ENCODE results near the gene STON2. TPM values are rescaled to one million over a fixed set of nuclear protein-coding genes. Genes with fewer than 3 reads are reported as not detected.

Gene STON2
- total and polyA plus RNA-seq, 8 donors: 8.4 to 46.7 (median 12.3) TPM

DNA sequence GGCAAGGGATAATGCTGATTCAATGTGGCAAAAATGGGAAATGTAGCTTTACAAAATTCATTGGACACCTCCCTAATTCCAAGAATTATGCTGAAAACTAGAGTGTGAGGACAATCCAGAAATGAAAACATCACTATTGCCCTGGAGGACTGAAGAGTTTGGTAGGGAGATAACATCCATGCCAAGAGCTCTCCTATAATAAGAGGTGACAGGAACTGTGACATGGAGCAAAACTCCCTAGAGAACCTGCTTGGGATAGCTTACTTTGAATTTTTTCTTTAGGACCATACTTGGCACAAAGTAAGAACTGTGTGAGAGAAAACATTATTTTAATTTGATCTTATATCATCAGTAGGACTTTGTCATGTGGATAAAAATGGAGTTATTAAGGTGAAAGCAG is 48.9 kb downstream of the STON2 start:
- no peak overlapping the region for H3K4me3 ChIP-seq
- H3K9me3 ChIP-seq: peaks cover 0 to 14% of the 10 kb centered on the region in 2 donors
- no peaks in the 10 kb centered on the region for H3K27me3 ChIP-seq
- H3K4me1 ChIP-seq: no peaks in the 10 kb centered on the region
- TF ChIP-seq, protein P1, sequence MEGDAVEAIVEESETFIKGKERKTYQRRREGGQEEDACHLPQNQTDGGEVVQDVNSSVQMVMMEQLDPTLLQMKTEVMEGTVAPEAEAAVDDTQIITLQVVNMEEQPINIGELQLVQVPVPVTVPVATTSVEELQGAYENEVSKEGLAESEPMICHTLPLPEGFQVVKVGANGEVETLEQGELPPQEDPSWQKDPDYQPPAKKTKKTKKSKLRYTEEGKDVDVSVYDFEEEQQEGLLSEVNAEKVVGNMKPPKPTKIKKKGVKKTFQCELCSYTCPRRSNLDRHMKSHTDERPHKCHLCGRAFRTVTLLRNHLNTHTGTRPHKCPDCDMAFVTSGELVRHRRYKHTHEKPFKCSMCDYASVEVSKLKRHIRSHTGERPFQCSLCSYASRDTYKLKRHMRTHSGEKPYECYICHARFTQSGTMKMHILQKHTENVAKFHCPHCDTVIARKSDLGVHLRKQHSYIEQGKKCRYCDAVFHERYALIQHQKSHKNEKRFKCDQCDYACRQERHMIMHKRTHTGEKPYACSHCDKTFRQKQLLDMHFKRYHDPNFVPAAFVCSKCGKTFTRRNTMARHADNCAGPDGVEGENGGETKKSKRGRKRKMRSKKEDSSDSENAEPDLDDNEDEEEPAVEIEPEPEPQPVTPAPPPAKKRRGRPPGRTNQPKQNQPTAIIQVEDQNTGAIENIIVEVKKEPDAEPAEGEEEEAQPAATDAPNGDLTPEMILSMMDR (IDR thresholded peaks at IDR 0.05): no peak
- H3K36me3 ChIP-seq: no peaks in the 10 kb centered on the region
- intact Hi-C loops (cut with DNase I): no loop called here
- ATAC-seq (no peak), DNase-seq (no peak)
- H3K27ac ChIP-seq: no peak overlapping the region

DNA sequence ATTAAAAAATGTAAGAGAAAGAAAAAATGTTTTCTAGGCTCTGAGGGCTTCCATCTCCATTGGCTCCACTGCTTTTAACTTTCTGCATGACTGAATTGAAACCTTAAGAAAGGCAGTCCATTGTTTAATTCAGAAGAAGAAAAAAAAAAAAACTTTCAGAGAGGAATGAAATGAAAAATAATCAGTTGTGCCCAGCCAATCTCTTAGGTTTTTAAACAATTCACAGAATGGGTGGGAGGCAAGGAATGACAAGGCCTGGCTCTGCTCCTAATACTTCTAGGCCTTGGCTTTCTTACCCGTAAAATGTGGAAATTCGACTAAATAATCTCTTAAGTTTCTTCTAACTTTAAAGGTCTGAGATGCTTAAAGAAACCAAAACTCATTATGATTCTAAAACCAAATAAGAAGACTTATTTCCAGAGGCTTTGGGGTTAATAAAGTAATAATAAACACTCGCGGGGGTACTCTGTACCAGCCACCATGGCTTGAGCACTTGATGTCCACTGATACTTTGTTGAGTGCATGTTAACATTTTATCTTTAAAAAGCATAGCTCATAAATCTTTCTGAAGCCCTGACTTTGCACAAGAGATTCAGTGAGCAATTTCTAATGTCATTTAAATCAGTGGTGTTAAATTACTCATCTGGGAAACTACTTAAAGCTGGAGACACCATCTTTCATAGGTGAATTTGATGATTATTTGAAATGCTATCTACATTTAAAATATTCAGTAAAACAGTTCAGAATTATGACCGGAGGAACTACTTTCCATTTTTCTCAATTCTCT is 49.6 kb downstream of the STON2 start:
- H3K4me1 ChIP-seq: no peaks in the 10 kb centered on the region
- H3K9me3 ChIP-seq: peaks cover 0 to 14% of the 10 kb centered on the region in 2 donors
- intact Hi-C loops (cut with DNase I): no loop called here
- ATAC-seq (no peak), DNase-seq (no peak)
- H3K27ac ChIP-seq: no peak overlapping the region
- H3K36me3 ChIP-seq: no peaks in the 10 kb centered on the region
- no peaks in the 10 kb centered on the region for H3K27me3 ChIP-seq
- TF ChIP-seq, protein P1 (IDR thresholded peaks at IDR 0.05): no peak
- H3K4me3 ChIP-seq: no peak overlapping the region

DNA sequence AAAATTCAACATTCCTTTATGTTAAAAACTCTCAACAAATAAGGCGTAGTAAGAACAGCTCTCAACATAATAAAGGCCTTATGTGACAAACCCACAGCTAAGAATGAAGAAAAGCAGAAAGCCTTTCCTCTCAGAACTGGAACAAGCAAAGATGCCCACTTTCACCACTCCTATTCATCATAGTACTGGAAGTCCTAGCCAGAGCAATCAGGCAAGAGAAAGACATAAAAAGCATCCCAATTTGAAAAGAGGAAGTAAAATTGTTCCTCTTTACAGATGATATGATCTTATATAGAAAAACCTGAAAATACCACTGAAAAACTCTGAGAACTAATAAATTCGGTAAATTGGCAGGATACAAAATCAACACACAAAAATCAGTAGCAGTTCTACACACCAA is 52.1 kb downstream of the STON2 start:
- DNase-seq (no peak), ATAC-seq (no peak)
- H3K27ac ChIP-seq: no peak overlapping the region
- H3K27me3 ChIP-seq: no peaks in the 10 kb centered on the region
- H3K9me3 ChIP-seq: no peaks in the 10 kb centered on the region
- TF ChIP-seq, protein P1 (IDR thresholded peaks at IDR 0.05): no peak
- no peaks in the 10 kb centered on the region for H3K36me3 ChIP-seq
- no peaks in the 10 kb centered on the region for H3K4me1 ChIP-seq
- intact Hi-C loops (cut with DNase I): no loop called here
- H3K4me3 ChIP-seq: no peak overlapping the region

DNA sequence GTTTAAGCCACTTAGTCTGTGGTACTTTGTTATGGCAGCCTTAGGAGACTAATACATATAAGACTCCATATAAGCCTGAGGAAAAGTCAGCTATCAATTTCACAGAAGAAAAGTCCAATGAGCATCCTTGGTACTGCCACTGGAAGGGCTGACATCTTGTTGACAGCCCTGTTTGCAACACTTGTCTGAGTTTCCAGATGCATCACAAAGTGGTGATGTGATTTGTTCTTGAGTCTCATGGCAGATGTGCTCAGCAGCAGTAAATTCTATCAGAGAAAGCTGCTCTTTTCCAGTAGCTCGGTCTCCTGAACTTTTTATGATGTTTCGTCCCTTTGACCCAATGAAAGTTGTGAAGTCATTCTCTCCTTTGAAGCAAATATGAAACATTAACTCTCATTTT is 54.3 kb downstream of the STON2 start:
- H3K27ac ChIP-seq: no peak overlapping the region
- TF ChIP-seq, protein P1 (IDR thresholded peaks at IDR 0.05): no peak
- peaks cover 0 to 6% of the 10 kb centered on the region in 2 donors for H3K27me3 ChIP-seq
- DNase-seq (no peak), ATAC-seq (no peak)
- H3K4me1 ChIP-seq: peaks cover 0 to 3% of the 10 kb centered on the region in 2 donors
- intact Hi-C loops (cut with DNase I): no loop called here
- no peaks in the 10 kb centered on the region for H3K9me3 ChIP-seq
- no peak overlapping the region for H3K4me3 ChIP-seq
- no peaks in the 10 kb centered on the region for H3K36me3 ChIP-seq

DNA sequence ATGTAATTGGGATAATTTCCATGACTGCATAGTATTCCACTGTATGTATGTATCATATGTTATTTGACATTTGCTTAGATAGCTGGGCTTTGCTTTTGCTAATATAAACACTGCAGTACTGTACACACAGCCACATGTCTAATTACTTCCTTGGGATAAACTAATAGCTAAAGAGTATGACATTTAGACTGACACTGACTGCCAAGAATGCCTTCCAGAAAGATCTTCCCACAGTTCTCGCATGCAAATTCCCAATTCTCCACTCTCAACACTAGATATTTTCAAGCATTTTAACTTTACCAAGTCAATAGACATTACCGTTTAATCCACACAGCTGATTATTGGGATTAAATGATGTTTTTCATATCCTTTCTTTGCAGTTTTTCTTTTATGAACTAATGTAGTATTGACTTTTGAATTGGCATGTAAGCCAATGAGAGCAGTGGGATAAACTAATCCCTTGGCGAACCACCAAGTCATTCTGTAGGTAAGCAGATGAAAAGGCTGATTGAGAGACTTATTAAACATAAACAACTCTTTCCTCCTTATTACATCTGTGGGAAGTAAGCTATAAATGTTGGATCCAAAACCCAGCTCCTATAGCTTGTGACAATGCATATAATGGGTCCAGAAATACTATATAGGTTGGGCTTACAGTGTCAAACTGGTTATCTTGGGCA is 55.5 kb downstream of the STON2 start:
- H3K36me3 ChIP-seq: no peaks in the 10 kb centered on the region
- no peaks in the 10 kb centered on the region for H3K9me3 ChIP-seq
- no peak overlapping the region for H3K27ac ChIP-seq
- intact Hi-C loops (cut with DNase I): no loop called here
- TF ChIP-seq, protein P1 (IDR thresholded peaks at IDR 0.05): no peak
- H3K27me3 ChIP-seq: peaks cover 0 to 6% of the 10 kb centered on the region in 2 donors
- no peak for ATAC-seq
- peaks cover 0 to 3% of the 10 kb centered on the region in 2 donors for H3K4me1 ChIP-seq
- no peak overlapping the region for H3K4me3 ChIP-seq
- no peak for DNase-seq
